ENCODE data around the gene PPM1D.
"Not testable (repeated sequence)": the region's sequence is repeated elsewhere in the genome, so short reads cannot be mapped to it uniquely, and the experiment has no call there.

Gene PPM1D

DNA sequence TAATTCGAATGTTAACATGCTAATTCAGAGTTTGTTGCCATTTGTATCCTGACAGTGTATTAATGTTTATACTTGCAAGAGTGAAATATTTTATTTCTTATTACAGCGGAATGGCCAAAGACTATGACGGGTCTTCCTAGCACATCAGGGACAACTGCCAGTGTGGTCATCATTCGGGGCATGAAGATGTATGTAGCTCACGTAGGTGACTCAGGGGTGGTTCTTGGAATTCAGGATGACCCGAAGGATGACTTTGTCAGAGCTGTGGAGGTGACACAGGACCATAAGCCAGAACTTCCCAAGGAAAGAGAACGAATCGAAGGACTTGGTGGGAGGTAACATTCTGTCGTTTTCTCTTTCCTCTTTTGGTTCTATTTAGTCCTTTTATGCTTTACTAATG is 23.4 kb downstream of the PPM1D start:
- DNase-seq = no peak

DNA sequence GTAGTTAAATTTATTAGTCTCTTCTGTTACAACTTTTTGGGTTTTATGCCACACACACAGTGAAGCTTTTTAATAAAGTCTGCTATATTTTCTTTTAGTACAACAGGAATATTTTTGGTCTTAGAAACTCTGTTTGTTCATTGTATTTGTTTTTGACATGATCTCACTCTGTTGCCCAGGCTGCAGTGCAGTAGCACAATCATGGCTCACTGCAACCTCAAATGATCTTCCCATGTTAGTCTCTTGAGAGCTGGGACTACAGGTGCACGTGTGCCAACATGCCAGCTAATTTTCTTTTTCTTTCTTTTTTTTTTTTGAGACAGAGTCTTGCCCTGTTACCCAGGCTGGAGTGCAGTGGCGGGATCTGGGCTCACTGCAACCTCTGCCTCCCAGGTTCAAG is 27.1 kb downstream of the PPM1D start:
- DNase-seq = no peak

DNA sequence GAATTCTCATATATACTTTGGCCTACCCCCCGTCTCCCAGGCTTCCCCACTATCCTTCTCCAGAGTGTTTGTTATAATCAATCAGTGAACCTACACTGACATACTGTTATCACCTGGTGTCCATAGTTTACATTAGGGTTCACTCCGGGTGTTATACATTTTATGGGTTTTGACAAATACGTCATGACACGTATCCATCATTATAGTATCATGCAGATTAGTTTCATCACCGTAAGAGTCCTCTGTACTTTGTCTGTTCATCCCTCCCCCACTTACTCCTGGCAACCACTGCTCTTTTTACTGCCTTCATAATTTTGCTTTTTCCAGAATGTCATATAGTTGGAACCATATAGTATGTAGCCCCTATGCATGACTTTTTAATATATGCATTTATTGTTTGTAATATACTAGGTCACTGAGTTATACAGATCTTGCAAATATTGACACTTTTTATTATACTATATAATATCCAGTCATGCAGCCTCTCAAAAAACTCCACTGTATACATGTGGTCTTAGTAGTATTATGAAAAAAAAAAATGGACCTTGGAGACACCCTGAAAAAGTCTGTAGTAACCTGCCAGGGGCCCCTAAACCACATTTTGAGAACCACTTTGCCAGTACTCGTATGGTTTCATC is 28.4 kb downstream of the PPM1D start:
- no peak for DNase-seq

DNA sequence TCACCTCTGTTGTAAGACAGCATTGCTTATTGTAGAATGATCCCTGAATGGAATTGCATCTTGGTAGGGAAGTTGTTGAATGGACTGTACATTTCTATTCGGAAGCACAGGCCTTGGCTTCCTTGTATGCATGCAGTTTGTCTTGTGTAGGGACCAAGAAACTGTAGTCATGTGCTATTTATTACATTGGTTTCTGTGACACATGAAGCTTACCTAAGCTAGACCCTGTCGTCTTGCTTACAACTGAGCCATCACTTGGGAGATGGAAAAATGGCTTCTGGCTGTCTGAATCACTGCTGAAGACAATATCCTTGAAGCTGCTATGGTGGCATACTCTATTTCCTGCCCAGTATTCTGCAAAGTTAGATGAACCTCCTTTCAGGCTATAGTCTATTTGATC is 29.1 kb downstream of the PPM1D start:
- DNase-seq = no peak

DNA sequence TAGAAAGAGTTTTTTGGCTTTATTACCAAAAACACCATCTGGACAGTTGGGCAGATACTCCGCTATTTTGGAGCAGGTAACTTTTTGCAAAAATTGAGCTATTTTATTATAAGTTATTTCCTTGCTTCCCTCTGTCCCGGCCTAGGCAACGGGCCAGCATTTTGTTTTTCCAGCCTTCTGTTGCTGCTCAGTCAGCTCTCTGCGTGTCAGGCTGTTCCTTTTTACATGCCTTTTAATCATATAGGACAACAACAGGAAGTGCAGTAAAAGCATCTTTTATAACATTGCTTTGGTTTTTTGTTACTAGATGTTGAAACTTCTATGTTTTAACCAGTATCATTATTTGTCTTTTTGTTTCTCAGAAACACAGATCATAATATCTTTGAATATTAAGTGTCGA is 30.4 kb downstream of the PPM1D start:
- DNase-seq = no peak

DNA sequence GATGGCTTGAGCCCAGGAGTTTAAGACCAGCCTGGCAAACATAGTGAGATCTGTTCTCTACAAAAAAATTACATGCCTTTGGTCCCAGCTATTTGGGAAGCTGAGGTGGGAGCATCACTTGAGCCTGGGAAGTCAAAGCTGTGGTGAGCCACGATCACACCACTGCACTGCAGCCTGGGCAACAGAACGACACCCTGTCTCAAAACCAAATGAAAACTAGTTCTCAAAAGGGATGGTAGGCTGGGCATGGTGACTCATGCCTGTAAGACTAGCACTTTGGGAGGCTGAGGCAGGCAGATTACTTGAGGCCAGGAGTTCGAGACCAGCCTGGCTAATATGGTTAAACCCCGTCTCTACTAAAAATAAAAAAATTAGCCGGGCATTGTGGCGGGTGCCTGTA is 31.1 kb downstream of the PPM1D start:
- no peak for DNase-seq

DNA sequence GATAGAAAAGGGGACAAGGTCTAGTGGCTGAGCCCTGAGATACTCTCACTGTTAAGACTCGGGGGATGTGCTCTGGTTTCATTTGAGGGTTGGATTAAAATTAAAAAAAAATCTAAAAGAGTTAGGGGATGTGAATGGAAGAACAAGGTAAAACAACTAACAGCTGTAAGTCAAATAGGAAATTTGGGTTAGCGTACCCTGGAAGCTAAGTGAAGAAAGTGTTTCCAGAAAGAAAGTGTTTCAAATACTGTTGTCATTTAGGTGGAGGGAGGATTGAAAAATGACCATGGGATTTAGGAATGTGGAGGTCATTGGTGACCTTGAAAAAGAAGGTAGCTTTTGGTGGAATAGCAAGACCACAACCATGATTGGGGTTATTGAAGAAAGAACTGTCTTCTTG is 37.7 kb downstream of the PPM1D start:
- DNase-seq = no peak

DNA sequence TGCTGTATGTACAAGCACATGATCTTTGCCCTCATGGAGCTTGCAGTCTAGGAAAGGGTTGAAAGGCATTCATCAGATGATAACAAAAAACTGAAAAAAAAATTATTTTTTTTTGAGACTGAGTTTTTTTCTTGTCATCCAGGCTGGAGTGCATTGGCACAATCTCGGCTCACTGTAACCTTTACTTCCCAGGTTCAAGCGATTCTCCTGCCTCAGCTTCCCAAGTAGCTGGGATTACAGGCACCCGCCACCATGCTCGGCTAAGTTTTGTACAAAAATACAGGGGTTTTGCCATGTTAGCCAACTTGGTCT is 39.0 kb downstream of the PPM1D start:
- no peak for DNase-seq

DNA sequence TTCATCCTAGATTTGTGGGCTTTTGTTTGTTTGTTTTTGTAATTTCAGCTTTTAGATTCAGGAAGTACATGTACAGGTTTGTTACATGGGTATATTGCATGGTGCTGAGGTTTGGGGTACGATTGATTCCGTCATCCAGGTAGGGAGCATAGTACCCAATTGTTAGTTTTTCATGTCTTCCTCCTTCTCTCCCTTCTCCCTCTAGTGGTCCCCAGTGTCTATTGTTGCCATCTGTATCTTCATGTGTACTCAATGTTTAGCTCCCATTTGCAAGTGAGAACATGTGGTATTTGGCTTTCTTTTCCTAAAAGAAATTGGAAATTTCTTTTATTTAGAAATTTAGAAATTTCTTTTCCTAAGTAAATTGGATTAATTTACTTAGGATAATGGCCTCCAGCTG is 40.5 kb downstream of the PPM1D start:
- DNase-seq = no peak

DNA sequence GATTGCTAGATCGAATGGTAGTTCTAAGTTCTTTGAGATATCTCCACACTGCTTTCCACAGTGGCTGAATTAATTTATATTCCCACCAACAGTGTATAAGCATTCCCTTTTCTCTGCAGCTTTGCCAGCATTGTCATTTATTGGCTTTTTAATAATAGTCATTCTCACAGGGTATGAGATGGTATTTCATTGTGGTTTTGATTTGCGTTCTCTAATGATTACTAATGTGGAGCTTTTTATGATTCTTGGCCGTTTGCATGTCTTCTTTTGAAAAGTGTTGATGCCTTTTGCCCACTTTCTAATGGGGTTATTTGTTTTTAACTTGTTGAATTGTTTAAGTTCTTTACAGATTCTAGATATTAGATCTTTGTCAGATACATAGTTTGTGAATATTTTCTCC is 41.1 kb downstream of the PPM1D start:
- DNase-seq = no peak

DNA sequence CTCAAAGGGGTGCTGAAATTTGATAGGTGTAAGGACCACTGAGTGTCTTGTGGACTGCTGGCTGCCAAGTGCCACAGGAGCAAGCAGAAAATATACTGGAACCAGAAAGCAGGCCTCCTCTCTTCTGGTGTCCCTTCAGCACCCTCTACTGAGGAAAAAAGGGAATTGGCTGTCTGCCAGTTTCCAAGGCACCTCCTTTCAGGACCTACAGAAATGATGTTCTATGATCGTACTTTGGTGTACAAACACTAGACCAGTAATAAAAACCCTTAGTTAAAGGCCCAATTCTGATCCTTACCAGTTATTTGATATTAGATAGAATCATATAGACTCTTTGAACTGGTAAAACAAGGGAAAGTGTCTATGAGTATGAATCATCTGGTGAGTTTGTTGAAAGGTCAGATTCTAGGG is 41.8 kb downstream of the PPM1D start:
- no peak for DNase-seq

DNA sequence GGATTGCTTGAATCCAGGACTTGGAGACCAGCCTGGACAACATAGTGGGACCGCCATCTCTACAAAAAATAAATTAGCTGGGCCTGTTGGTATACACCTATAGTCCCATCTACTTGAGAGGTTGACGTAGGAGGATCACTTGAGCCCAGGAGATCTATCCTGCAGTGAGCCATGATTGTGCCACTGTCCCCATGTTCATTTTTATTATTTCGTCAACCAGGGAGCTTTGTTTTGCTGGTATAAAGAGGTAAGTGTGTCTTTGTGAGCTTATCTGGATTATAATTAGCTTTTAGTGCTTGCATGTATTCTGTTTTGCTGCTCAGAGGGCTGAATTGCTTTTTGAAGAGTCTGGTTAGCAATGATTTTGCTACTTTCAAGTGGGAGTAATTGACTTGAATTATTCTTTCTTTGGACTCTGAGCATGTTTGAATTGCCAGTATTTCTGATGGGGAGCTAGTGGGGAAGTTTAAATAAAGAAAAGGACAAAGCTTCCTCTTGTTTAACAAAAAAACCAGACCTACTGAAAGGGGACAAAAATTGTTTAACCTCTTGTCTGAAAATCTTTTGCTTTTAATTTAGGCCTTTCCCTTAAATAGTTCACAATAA is 46.0 kb downstream of the PPM1D start:
- DNase-seq = no peak

DNA sequence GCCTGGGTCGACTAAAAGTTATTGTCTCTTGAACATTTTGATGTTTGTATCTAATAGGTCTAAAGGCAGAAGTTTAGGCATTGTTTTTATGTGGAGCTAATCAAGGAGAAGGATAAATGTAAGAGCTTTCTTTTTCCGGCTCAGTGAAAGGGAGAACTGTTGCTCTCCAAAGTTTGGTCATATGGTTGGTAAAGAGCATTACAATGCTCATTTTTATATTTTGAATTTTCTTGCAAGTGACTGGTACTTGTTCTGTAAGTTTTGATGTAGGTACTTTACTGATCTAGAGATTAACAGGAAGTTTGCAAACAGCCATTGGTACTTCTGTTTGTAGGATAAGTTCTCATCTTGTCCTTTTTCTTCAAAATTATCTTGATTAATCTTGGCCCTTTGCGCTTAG is 46.7 kb downstream of the PPM1D start:
- DNase-seq = no peak

DNA sequence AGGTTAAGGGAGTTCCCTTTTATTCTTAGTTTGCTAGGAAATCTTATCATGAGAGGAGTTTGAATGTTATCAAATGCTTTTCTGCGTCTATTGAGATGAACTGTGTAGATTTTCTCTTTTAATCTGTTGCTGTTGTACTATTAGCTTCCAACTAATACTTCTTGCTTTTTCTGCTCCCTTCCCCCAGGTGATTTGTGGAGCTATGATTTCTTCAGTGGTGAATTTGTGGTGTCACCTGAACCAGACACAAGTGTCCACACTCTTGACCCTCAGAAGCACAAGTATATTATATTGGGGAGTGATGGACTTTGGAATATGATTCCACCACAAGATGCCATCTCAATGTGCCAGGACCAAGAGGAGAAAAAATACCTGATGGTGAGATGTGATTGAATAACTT is 47.7 kb downstream of the PPM1D start:
- DNase-seq = no peak

DNA sequence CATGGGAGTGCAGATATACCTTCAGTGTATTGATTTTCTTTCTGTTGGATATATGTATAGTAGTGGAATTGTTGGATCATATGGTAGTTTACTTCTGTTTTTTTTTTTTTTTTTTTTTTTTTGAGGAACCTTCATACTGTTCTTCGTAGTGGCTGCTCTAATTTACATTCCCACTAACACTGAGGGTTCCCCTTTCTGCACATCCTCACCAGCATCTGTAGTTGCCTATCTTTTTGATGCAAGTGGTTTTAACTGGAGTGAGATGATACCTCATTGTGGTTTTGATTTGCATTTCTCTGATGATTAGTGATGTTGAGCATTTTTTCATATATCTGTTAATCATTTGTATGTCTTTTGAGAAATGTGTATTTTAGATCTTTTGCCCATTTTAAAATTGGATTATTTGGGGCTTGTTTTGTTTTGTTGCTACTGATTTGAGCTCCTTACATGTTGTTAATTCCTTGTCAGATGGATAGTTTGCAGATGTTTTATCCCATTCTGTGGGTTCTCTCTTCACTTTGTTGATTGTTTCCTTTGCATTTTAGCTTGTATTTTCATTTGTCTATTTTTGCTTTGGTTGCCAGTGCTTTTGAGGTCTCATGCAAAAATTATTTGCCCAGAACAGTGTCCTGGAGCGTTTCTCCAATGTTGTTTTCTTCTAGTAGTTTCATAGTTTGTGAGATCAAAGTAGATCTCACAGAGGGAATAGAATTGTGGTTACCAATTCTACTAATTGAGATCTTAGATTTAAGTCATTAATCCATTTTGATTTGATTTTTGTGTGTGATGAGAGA is 52.7 kb downstream of the PPM1D start:
- no peak for DNase-seq

DNA sequence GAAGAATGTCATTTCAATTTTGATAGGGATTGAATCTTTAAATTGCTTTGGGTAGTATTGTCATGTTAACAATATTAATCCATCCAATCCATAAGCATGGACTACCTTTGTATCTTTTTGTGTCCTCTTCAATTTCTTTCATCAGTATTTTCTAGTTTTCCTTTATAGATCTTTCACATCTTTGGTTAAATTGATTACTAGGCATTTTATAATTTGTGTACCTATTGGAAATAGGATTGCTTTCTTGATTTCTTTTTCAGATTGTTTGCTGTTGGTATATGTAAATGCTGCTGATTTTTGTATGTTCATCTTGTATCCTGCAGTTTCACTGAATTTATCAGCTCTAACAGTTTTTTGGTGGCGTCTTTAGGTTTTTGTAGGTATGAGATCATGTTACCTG is 53.6 kb downstream of the PPM1D start:
- no peak for DNase-seq

DNA sequence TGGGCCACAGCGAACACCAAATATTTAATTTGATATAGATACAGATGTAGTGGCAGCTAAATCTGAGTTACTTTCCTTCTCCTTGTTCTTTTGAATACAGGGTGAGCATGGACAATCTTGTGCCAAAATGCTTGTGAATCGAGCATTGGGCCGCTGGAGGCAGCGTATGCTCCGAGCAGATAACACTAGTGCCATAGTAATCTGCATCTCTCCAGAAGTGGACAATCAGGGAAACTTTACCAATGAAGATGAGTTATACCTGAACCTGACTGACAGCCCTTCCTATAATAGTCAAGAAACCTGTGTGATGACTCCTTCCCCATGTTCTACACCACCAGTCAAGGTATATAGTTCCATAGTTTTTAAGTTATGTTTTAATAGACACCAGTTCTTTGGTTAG is 56.5 kb downstream of the PPM1D start:
- no peak for DNase-seq

DNA sequence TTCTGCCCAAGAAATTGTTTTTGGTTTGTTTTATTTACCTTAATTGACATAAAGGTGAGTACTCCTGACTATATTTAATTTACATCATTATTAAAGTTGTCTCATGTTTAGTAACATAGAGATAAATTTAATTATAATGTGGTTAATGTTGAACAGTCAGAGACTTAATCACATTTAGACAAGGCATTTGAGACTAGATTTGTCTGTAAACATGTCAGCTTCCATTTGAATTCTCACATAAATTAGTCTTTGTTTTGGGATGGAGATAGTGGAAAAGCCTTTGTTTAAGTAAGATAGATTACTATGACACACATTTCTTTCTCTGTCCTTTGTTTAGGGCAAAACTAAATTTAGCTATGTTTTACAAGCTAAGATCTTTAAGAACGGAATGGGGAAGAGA is 59.2 kb downstream of the PPM1D start:
- DNase-seq = no peak

DNA sequence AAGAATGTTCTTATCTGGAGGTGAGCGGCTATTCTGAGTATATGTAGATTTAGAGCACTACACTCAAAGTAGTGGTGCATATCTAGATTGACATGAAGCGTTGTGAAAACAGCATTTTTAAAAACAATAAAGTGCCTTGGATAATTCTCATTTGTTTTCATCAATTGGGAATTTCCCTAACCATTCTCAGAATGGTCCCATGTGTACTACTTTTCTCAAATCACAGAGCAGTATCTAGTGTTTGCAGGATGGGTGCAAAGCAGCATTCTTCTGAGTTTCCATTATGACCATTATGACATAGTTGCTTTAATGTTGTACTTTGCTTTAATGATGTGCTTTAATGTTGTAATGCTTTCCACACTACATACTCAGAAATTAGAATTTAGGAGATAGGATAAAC is 61.5 kb downstream of the PPM1D start:
- DNase-seq = no peak

DNA sequence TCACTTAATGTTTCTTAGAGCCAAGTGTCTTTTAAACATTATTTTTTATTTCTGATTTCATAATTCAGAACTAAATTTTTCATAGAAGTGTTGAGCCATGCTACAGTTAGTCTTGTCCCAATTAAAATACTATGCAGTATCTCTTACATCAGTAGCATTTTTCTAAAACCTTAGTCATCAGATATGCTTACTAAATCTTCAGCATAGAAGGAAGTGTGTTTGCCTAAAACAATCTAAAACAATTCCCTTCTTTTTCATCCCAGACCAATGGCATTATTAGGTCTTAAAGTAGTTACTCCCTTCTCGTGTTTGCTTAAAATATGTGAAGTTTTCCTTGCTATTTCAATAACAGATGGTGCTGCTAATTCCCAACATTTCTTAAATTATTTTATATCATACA is 64.0 kb downstream of the PPM1D start:
- DNase-seq = no peak

DNA sequence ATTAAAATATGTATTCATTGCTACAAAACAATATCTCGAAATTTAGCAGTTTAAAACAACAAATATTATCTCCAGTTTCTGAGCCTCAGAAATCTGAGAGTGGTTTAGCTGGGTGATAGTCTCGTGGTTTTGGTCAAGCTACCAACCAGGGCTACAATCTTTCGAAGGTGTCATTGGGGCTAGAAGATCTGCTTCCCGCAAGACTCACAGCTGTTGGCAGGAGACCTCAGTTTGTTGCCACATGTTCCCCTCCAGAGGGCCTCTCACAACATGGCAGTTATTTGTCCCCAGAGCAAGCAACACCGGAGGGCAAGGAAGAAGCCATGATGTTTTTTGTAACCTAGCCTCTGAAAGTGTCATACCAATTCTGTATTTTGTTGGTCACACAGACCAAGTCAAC is 65.6 kb downstream of the PPM1D start:
- DNase-seq = no peak

DNA sequence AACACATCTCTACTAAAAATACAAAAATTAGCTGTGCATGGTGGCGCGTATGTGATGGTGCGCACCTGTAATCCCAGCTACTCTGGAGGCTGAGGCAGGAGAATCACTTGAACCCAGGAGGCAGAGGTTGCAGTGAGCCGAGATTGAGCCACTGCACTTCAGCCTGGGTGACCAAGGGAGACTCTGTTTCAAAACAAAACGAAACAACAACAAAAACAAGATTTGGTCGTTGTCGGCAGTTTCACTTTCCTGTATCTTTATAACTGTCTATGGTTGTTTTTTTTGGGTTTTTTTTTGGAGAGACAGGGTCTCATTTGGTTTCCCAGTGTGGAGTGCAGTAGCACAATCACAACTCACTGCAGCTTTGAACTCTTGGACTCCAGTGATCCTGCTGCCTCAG is 68.7 kb downstream of the PPM1D start:
- not testable (repeated sequence) for DNase-seq

DNA sequence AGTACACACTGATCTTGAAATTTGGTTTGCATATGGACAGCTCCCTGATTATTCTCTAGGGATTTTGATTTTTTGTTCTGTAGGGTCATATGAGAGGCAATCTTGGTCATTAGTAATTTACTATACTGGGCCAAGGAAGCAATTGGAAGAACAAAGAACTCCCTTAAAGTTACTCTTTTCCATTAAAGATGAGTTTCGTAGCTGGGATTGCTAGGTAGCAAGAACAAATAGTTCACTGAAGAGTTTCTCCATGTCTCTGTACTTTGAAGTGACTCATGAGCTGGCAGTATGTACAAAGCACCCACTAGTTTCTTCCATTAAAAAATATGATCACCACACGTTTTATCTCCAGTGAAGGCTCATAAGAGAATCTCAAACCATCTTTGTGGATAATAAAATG is 71.5 kb downstream of the PPM1D start:
- no peak for DNase-seq

DNA sequence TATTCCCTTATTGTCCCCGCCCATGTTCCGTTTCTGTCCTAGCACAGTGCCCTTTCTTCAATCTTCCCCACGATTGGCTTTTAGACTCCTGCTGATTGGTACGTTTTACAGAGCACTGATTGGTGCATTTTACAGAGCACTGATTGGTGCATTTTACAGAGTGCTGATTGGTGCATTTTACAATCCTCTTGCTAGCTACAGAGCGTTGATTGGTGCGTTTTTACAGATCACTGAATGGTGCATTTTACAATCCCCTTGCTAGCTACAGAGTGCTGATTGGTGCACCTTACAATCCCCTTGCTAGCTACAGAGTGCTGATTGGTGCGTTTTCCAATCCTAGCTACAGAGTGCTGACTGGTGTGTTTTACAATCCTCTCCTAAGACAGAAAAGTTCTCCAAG is 74.6 kb downstream of the PPM1D start:
- DNase-seq = not testable (repeated sequence)

DNA sequence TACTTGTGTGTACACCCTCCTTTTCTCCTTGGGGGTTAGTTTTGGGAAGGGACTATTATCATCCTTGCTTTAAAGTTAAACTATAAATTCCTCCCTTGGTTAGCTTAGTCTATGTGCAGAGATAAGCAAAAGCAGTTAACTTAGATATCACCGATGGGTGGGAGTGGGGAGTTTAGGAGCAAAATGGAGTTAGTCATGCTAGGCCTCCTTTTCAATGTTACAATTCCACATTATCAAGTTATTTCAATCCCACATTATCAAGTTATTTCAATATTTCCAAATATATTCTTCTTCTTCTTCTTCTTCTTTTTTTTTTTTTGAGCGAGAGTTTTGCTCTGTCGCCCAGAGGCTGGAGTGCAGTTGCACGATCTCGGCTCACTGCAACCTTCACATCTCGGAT is 76.0 kb downstream of the PPM1D start:
- no peak for DNase-seq

All from activated CD8-positive, alpha-beta memory T cell treated with anti-CD3 and anti-CD28 coated beads for 24 hours (primary cell).